ENCODE measurements around the gene ARHGEF26.

The ARHGEF26 gene

GRCh38 chr3:154220462-154220861 is 99.3 kb downstream of the ARHGEF26 start:
- no peak for DNase-seq (ENCODE audit: low read depth in 1 of 2, low spot score in 1 of 2)
- H3K27me3 ChIP-seq (ENCODE audit: insufficient read depth, poor library complexity, severe bottlenecking) = no peaks in the 10 kb centered on the region
- TF ChIP-seq CTCF (IDR thresholded peaks at IDR 0.05; ENCODE audit: insufficient read depth, low read length) (no peak), SPI1 (IDR thresholded peaks at IDR 0.05; ENCODE audit: borderline replicate concordance, low read depth) (no peak), REST (IDR thresholded peaks at IDR 0.05; ENCODE audit: insufficient replicate concordance, low read depth) (no peak), GABPA (IDR thresholded peaks at IDR 0.05; ENCODE audit: low read depth) (no peak), POLR2AphosphoS5 (IDR thresholded peaks at IDR 0.05; ENCODE audit: low read depth) (no peak)

GRCh38 chr3:154223519-154223918 is 102.3 kb downstream of the ARHGEF26 start:
- no peak overlapping the region for H3K4me3 ChIP-seq (replicated peaks; ENCODE audit: insufficient read depth, low read length)
- no peak for TF ChIP-seq SPI1 (IDR thresholded peaks at IDR 0.05; ENCODE audit: borderline replicate concordance, low read depth)
- no peak for TF ChIP-seq GABPA (IDR thresholded peaks at IDR 0.05; ENCODE audit: low read depth)
- no peak for TF ChIP-seq REST (IDR thresholded peaks at IDR 0.05; ENCODE audit: insufficient replicate concordance, low read depth)
- TF ChIP-seq POLR2AphosphoS5 (IDR thresholded peaks at IDR 0.05; ENCODE audit: low read depth) = no peak
- TF ChIP-seq CTCF (IDR thresholded peaks at IDR 0.05; ENCODE audit: insufficient read depth, low read length) = no peak
- H3K27ac ChIP-seq (replicated peaks) = no peak overlapping the region
- DNase-seq (ENCODE audit: low read depth in 1 of 2, low spot score in 1 of 2) = no peak
- H3K27me3 ChIP-seq (ENCODE audit: insufficient read depth, poor library complexity, severe bottlenecking) = no peaks in the 10 kb centered on the region

More at GRCh38 chr3:154220462-154220861, 99.3 kb downstream of the ARHGEF26 start:
- Histone ChIP-seq H3K27ac (replicated peaks) (no peak overlapping the region), H3K4me3 (replicated peaks; ENCODE audit: insufficient read depth, low read length) (no peak overlapping the region)

- H3K27me3 ChIP-seq (ENCODE audit: insufficient read depth, poor library complexity, severe bottlenecking) = no peaks in the 10 kb centered on the region
- no peak overlapping the region for H3K27ac ChIP-seq (replicated peaks)
- TF ChIP-seq SPI1 (IDR thresholded peaks at IDR 0.05; ENCODE audit: borderline replicate concordance, low read depth) = no peak
- no peak for TF ChIP-seq POLR2AphosphoS5 (IDR thresholded peaks at IDR 0.05; ENCODE audit: low read depth)
- no peak for TF ChIP-seq GABPA (IDR thresholded peaks at IDR 0.05; ENCODE audit: low read depth)
- no peak for TF ChIP-seq CTCF (IDR thresholded peaks at IDR 0.05; ENCODE audit: insufficient read depth, low read length)
- TF ChIP-seq REST (IDR thresholded peaks at IDR 0.05; ENCODE audit: insufficient replicate concordance, low read depth) = no peak
- no peak for DNase-seq (ENCODE audit: low read depth in 1 of 2, low spot score in 1 of 2)
- no peak overlapping the region for H3K4me3 ChIP-seq (replicated peaks; ENCODE audit: insufficient read depth, low read length)
Measured at GRCh38 chr3:154224366-154224765, 103.2 kb downstream of the ARHGEF26 start.

Measured in HL-60 (cell line).